Heart right ventricle (tissue), 16 donors: Measurements from ENCODE around the gene DDX10. TPM values are rescaled to one million over a fixed set of nuclear protein-coding genes. Genes with fewer than 3 reads are reported as not detected.

Experiments used
- ATAC-seq, 8 donors: fragments of 200-7000 bp; cut with Tn5 transposase; one replicate each; pipeline ENCODE4 v1.9.1; 2020; ENCODE audit warnings: mild to moderate bottlenecking in 8 of 8, moderate library complexity in 8 of 8, moderate number of reproducible peaks in 1 of 8
- DNase-seq, 2 donors: peaks; one replicate each; pipeline ENCODE4 v3.0.0-alpha.2; 2020
- H3K27ac ChIP-seq, 10 donors: fragments of 200-600 bp; sonication (generic) in 2 of 10; one replicate each; pipeline versions ENCODE4 v1.5.0 to v1.8.0; 2020 to 2022; ENCODE audit warnings: mild to moderate bottlenecking in 3 of 10
- H3K27me3 ChIP-seq, 7 donors: fragments of 200-600 bp; one replicate each; pipeline ENCODE4 v1.8.0; 2021 to 2022; ENCODE audit warnings: mild to moderate bottlenecking in 2 of 7
- H3K36me3 ChIP-seq, 9 donors: fragments of 200-600 bp; sonication (generic) in 1 of 9; one replicate each; pipeline versions ENCODE4 v1.5.0 to v1.8.0; 2020 to 2022; ENCODE audit warnings: mild to moderate bottlenecking in 2 of 9
- H3K4me1 ChIP-seq, 9 donors: fragments of 200-600 bp; sonication (generic) in 1 of 9; one replicate each; pipeline versions ENCODE4 v1.5.0 to v1.8.0; 2020 to 2022; ENCODE audit warnings: mild to moderate bottlenecking in 4 of 9
- H3K4me3 ChIP-seq, 10 donors: fragments of 200-600 bp; sonication (generic) in 2 of 10; one replicate each; pipeline versions ENCODE4 v1.5.0 to v1.8.0; 2020 to 2022; ENCODE audit warnings: mild to moderate bottlenecking in 7 of 10, moderate library complexity in 2 of 10
- H3K9me3 ChIP-seq, 11 donors: fragments of 200-600 bp in 10 of 11; sonication (generic) in 2 of 11; one replicate each; pipeline versions ENCODE4 v1.5.0 to v1.8.0; 2013 to 2022; ENCODE audit warnings: mild to moderate bottlenecking in 2 of 11, control low read depth in 1 of 11, moderate library complexity in 1 of 11
- CTCF ChIP-seq, 9 donors: fragments of 200-600 bp; sonication (generic) in 2 of 9; IDR thresholded peaks; one replicate each; pipeline versions ENCODE4 v1.5.0 to v1.8.0; 2021 to 2022; ENCODE audit warnings: antibody characterized with exemption in 9 of 9, mild to moderate bottlenecking in 5 of 9, moderate library complexity in 1 of 9
- WGBS, 2 donors: extraction: QIAGEN DNeasy Blood & Tissue Kit; methylation state at CpG; one replicate each; pipeline ENCODE4 v1.1.7; 2013; ENCODE audit warnings: inconsistent platforms in 1 of 2; 5-methylcytosine and 5-hydroxymethylcytosine counted together
- intact Hi-C, 10 donors: fragments of 100-400 bp; cut with DNase I; formaldehyde crosslinking; loops; one replicate each; pipeline versions ENCODE4 v1.11.1 to v1.14.2; 2022
- polyA plus RNA-seq, 2 donors: library from polyadenylated mRNA; stranded (reverse); fragments of 200-250 nt; gene quantifications; one replicate each; pipeline ENCODE4 v1.2.3, GENCODE V29; 2013
- total RNA-seq, 10 donors: library from RNA; stranded (reverse); fragmentation: NEBNext Ultra II Directional in 3 of 10; extraction: Animal tissue kit (Norgen Biotek cat#: 25700) in 3 of 10; gene quantifications; one replicate each; pipeline versions ENCODE4 v1.2.1 to v1.2.4, GENCODE V29; 2021 to 2023
- donor health status: Arrhythmogenic right ventricular cardiomyopathy.
- donor health status: ischemic (EF 13 %, LVEDD 7.1; RV severe dilation, severe dysfunction).
- donor health status: healthy with polysubstance abuse.
- donor health status: DM: no; HTN: yes; CAD: no.
- donor health status: DM: no; HTN: no; CAD: no.
- donor health status: ischemic (EF 25% LVEDD 6.9; RV normal size, moderate dysfunction).
- donor health status: ischemic (EF 25% LVEDD 5.7; RV mildly dilated, moderate dysfunction).
- donor health status: healthy.
- donor health status: DM: yes; HTN: yes; CAD: no.
- donor health status: Ischemic cardiomyopathy.
- donor health status: ischemic (EF 35%, LVEDD 5.7; RV mildly dilated, moderate dysfunction).
- donor health status: nonischemic (EF 11% LVEDD 7.7; RV severe dilation, severe dysfunction).
- donor health status: DM: yes; HTN: yes; CAD: no.
- donor health status: PGD.
- donor health status: ischemic (EF 29% LVEDD 5.4; RV normal size, mild dysfunction).
- donor health status: nonischemic (EF 23%, LVEDD 6.1; RV moderate dilation, normal function).

The DDX10 gene
- total and polyA plus RNA-seq, 12 donors = 9.3 to 15.3 (median 11.5) TPM

DNA sequence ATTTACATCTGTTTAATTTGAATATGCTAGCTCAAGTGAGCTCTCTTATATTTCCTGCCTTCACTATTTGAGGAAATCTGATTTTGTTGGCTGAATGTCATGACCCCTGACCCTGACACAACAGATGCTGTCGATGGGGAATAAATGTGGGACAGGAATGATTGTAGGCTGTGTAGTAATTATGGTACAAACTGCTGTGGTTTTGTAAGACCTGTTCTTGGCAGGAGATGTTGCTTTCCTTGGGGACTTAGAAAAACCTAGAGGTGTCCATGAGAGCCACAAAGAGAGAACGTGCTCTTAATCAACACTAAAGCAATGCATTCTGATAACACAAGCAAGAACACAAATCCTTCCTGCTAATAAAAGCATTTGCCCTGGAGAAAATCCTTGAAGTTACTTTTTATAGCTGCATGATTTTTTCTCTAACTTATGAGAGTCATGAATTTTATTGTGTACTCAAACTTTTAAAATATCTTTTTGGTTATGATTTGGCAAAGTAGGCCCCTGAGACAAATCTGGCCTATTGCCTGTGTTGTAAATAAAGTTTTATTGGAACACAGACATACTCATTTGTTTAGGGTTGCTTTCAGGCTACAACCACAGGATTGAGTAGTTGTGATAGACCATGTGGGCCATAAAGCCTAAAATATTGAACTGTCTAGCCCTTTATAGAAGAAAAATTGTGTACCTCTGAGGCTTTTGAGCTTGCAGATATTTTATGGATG lies 90.2 kb downstream of the DDX10 start:
- intact Hi-C loops = no loop called here
- WGBS, 2 donors = 18 to 21% methylated on average over 2 of the region's 2 CpGs
- Histone ChIP-seq H3K4me3 (no peak overlapping the region), H3K36me3 (no peaks in the 10 kb centered on the region), H3K27ac (peak overlapping the region in 2 of 10 donors; percentile 30 to 38), H3K4me1 (peaks cover 0 to 31% (median 11%) of the 10 kb centered on the region in 9 donors), H3K27me3 (no peaks in the 10 kb centered on the region), H3K9me3 (no peaks in the 10 kb centered on the region)
- peak in 1 of 2 donors; percentile 7 for DNase-seq
- ATAC-seq = peak in 6 of 8 donors; percentile 29 to 76 (median 54)
- no peak for TF ChIP-seq CTCF (IDR thresholded peaks at IDR 0.05)

DNA sequence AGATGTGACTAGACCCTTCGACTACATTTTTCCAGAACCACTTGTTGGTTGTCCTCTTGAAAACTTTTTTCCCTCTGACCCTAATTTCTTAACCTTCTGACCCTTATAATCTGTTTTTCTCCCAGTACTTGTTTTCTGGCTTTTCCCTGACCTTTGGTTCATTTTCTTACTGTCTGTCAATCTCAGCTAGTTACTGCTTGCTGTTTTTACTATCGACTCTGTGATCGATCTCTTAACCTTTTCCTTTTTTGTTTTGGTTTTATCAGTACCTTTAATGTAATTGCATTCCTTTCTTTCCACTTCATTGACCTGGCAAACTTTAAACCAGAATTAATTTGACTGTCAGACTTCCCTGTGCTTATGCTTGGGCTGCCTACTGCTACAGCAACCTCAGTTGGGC lies 92.8 kb downstream of the DDX10 start:
- H3K4me3 ChIP-seq = no peak overlapping the region
- intact Hi-C loops = no loop called here
- H3K27ac ChIP-seq = no peak overlapping the region
- no peak for DNase-seq
- 81 to 82% methylated on average over 3 of the region's 3 CpGs for WGBS, 2 donors
- H3K4me1 ChIP-seq = peaks cover 0 to 31% (median 11%) of the 10 kb centered on the region in 9 donors
- H3K9me3 ChIP-seq = no peaks in the 10 kb centered on the region
- no peak for TF ChIP-seq CTCF (IDR thresholded peaks at IDR 0.05)
- H3K27me3 ChIP-seq = no peaks in the 10 kb centered on the region
- no peak for ATAC-seq
- H3K36me3 ChIP-seq = no peaks in the 10 kb centered on the region

GRCh38 chr11:108758458-108758857 lies 93.6 kb downstream of the DDX10 start:
- 64 to 70% methylated on average over 2 of the region's 2 CpGs for WGBS, 2 donors
- intact Hi-C loops = no loop called here

DNA sequence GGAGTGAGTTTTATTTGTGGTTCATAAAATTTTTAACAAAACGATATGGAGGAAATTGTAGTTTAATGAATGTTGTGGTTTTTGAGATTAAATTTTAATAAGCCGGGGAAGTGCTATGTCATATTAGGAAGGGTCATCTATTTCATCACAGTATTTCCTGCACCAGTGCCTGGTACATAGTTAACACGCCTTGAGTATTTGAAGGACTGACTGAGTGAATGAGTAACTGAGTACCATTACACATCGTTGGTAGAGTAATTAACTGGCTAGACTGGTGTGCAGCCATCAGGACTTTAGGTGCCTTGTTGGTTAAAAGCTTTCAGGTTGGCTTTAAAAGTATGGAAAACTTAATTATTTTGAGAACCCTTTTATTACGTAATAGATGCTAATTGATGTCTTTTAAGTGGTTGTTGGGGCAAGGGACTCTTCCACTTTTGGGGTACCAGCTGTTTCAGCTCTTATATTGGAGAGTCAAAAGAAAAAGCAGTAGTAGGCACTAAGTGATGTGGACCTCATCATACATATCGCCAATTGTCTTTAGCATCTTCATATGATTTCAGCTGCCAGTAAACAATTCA lies 101.8 kb downstream of the DDX10 start:
- Histone ChIP-seq H3K36me3 (no peaks in the 10 kb centered on the region), H3K4me1 (no peaks in the 10 kb centered on the region), H3K4me3 (no peak overlapping the region), H3K27me3 (no peaks in the 10 kb centered on the region), H3K27ac (no peak overlapping the region), H3K9me3 (peaks cover 0 to 14% (median 0%) of the 10 kb centered on the region in 11 donors)
- ATAC-seq (no peak), DNase-seq (no peak)
- TF ChIP-seq CTCF (IDR thresholded peaks at IDR 0.05) = no peak
- intact Hi-C loops = no loop called here
- 95 to 96% methylated on average over 6 of the region's 6 CpGs for WGBS, 2 donors

More at GRCh38 chr11:108758458-108758857, 93.6 kb downstream of the DDX10 start:
- Histone ChIP-seq H3K27me3 (no peaks in the 10 kb centered on the region), H3K36me3 (no peaks in the 10 kb centered on the region), H3K9me3 (no peaks in the 10 kb centered on the region), H3K4me1 (peaks cover 0 to 31% (median 11%) of the 10 kb centered on the region in 9 donors), H3K4me3 (no peak overlapping the region), H3K27ac (no peak overlapping the region)
- ATAC-seq (peak in 1 of 8 donors; percentile 62), DNase-seq (no peak)
- no peak for TF ChIP-seq CTCF (IDR thresholded peaks at IDR 0.05)
